K562 (cell line): Measurements from ENCODE around the gene ZNF280C. TPM values are rescaled to one million over a fixed set of nuclear protein-coding genes. Genes with fewer than 3 reads are reported as not detected.

Source experiments
- ATAC-seq: fragments of 200-7000 bp; cut with Tn5 transposase; 3 replicates; pipeline ENCODE4 v1.9.1; 2020; ENCODE audit warnings: moderate library complexity
- BruUV-seq: library from RNA; stranded (reverse); fragments of 400-500 nt; replicated peaks from 2 replicates; lab custom pipeline; 2021; lab: Mats Ljungman, UMichigan
- CTCF ChIA-PET: fragments of 300-600 bp; formaldehyde crosslinking; extraction: SDS; loops from one replicate; lab custom pipeline; 2021; ENCODE audit warnings: low intra/inter-chr PET ratio; lab: Yijun Ruan, JAX
- POLR2A ChIA-PET: fragments of 300-600, 350-650 bp; sonication (Branson Sonifier 250); formaldehyde crosslinking; extraction: SDS; loops from one replicate; lab custom pipeline; 2021; ENCODE audit warnings: antibody characterized with exemption, inconsistent platforms; lab: Yijun Ruan, JAX
- DNase-seq, 4 experiments: peaks; one replicate each; pipeline versions ENCODE4 v3.0.0 to v3.0.0-alpha.2; 2011 to 2018; ENCODE audit warnings: low spot score in 3 of 4, mixed read lengths in 3 of 4; ENCODE audit errors: extremely low read depth in 1 of 4
- FAIRE-seq: peaks from 2 replicates; lab custom pipeline; 2011; peaks lifted over from hg19 to GRCh38; lab: Jason Lieb, UNC
- H2AFZ ChIP-seq: 2 replicates; pipeline ENCODE4 v1.6.0; 2011; ENCODE audit warnings: low read depth, low read length, control low read depth, inconsistent platforms
- H3K27ac ChIP-seq: fragments of 200-600 bp; 3 replicates; pipeline ENCODE4 v1.8.0; 2011; ENCODE audit warnings: low read depth, mild to moderate bottlenecking, control low read depth, inconsistent platforms, low read length, moderate library complexity, mixed read lengths; ENCODE audit errors: extremely low read depth
- H3K27me3 ChIP-seq, 2 experiments: fragments of 300-600 bp in 1 of 2; 2 replicates in 1 of 2; 3 replicates in 1 of 2; pipeline versions ENCODE4 v1.6.0 to v1.8.0; 2011; ENCODE audit warnings: inconsistent platforms in 2 of 2, low read length in 2 of 2, mild to moderate bottlenecking in 1 of 2, mixed read lengths in 1 of 2, moderate library complexity in 1 of 2; ENCODE audit not compliant: control insufficient read depth in 2 of 2, insufficient read depth in 2 of 2
- H3K36me3 ChIP-seq: fragments of 300-600 bp; 3 replicates; pipeline ENCODE4 v1.8.0; 2011; ENCODE audit warnings: mild to moderate bottlenecking, low read length, inconsistent platforms; ENCODE audit not compliant: control insufficient read depth, insufficient read depth
- H3K4me1 ChIP-seq, 2 experiments: fragments of 200-600 bp in 1 of 2; replicated peaks in 1 of 2; 2 replicates in 1 of 2; 3 replicates in 1 of 2; pipeline versions ENCODE4 v1.5.1 to v1.8.0; 2011; ENCODE audit warnings: inconsistent platforms in 2 of 2, low read length in 2 of 2, mild to moderate bottlenecking in 1 of 2, mixed read lengths in 1 of 2, moderate library complexity in 1 of 2; ENCODE audit not compliant: control insufficient read depth in 2 of 2, insufficient read depth in 2 of 2
- H3K4me2 ChIP-seq: 2 replicates; pipeline ENCODE4 v1.6.1; 2011; ENCODE audit warnings: low read length, control low read depth, inconsistent platforms, mixed read lengths; ENCODE audit not compliant: insufficient read depth
- H3K4me3 ChIP-seq: fragments of 200-600 bp; sonication (generic), shearing (Covaris generic); 2 replicates; pipeline ENCODE4 v1.5.1; 2016; ENCODE audit warnings: control low read depth, inconsistent platforms
- H3K79me2 ChIP-seq: fragments of 200-600 bp; 3 replicates; pipeline ENCODE4 v1.8.0; 2011; ENCODE audit warnings: low read length, inconsistent platforms; ENCODE audit not compliant: control insufficient read depth, insufficient read depth
- H3K9ac ChIP-seq, 2 experiments: 2 replicates each; pipeline versions ENCODE4 v1.6.0 to v1.6.1; 2011; ENCODE audit warnings: low read depth in 2 of 2, low read length in 2 of 2, control low read depth in 1 of 2, inconsistent platforms in 1 of 2, mild to moderate bottlenecking in 1 of 2, mixed read lengths in 1 of 2; ENCODE audit not compliant: insufficient read depth in 1 of 2
- H3K9me1 ChIP-seq: one replicate; pipeline ENCODE4 v1.6.0; 2011; ENCODE audit warnings: inconsistent platforms, mild to moderate bottlenecking, low read length, moderate library complexity; ENCODE audit not compliant: control insufficient read depth, insufficient read depth
- H3K9me3 ChIP-seq: replicated peaks from 2 replicates; pipeline ENCODE4 v1.5.1; 2011; ENCODE audit warnings: low read depth, low read length, inconsistent platforms; ENCODE audit not compliant: control insufficient read depth, insufficient read depth
- H4K20me1 ChIP-seq: replicated peaks from 2 replicates; pipeline ENCODE4 v1.6.1; 2011; ENCODE audit warnings: low read length, inconsistent platforms, mixed read lengths; ENCODE audit not compliant: control insufficient read depth, insufficient read depth
- BRD4 ChIP-seq: fragments of 200-600 bp; sonication (generic); IDR thresholded peaks from 2 replicates; pipeline ENCODE4 v1.6.1; 2017; ENCODE audit warnings: inconsistent platforms
- GTF2E2 ChIP-seq: fragments of 200-800 bp; sonication (Bioruptor generic); IDR thresholded peaks from 2 replicates; pipeline ENCODE4 v1.6.1; 2016; ENCODE audit warnings: missing genetic modification characterization, missing compliant biosample characterization
- HMBOX1 ChIP-seq: sonication (generic); IDR thresholded peaks from 2 replicates; pipeline ENCODE4 v1.6.1; 2016
- SIN3A ChIP-seq, 2 experiments: fragments of 150-350 bp in 1 of 2; IDR thresholded peaks; 2 replicates each; pipeline ENCODE4 v1.6.1; 2011 to 2016; ENCODE audit warnings: borderline replicate concordance in 2 of 2, low read depth in 2 of 2, low read length in 2 of 2, mild to moderate bottlenecking in 2 of 2, moderate library complexity in 2 of 2; ENCODE audit not compliant: control insufficient read depth in 1 of 2
- WGBS: fragments of 100-300 bp; shearing (Covaris generic); methylation state at CpG from one replicate; pipeline ENCODE4 v1.1.6; 2016; ENCODE audit warnings: low coverage, mixed read lengths; ENCODE audit not compliant: insufficient coverage; ENCODE audit errors: missing lambda C conversion rate; 5-methylcytosine and 5-hydroxymethylcytosine counted together
- in situ Hi-C: fragments of 300-500 bp; cut with MboI; formaldehyde crosslinking; loops from 4 replicates; pipeline ENCODE4 v1.15.0; 2018; ENCODE audit warnings: inconsistent platforms, mixed read lengths
- intact Hi-C: fragments of 100-400 bp; cut with micrococcal nuclease; formaldehyde crosslinking; loops from 2 replicates; pipeline ENCODE4 v1.14.2; 2022
- polyA plus RNA-seq, 8 experiments: library from polyadenylated mRNA; depleted of rRNA in 4 of 8; stranded (reverse) in 5 of 8; unstranded in 3 of 8; fragments of >200 nt; fragmentation: Nextera tagmentation in 2 of 8; fragmentation: Illumina TruSeq in 1 of 8; extraction: Ambion mirVana in 2 of 8; extraction: Trizol in 1 of 8; gene quantifications; 2 replicates each; pipeline versions ENCODE4 v1.2.1 to v1.2.3, GENCODE V29; 2011 to 2014; ENCODE audit warnings: inconsistent platforms in 1 of 8, missing spikeins in 1 of 8
- total RNA-seq, 7 experiments: library from RNA; depleted of rRNA in 6 of 7; stranded (reverse); fragments of >200 nt in 6 of 7; fragmentation: Illumina TruSeq in 2 of 7; extraction: Trizol in 2 of 7; gene quantifications; 2 replicates each; pipeline versions ENCODE4 v1.2.1 to v1.2.3, GENCODE V29; 2011 to 2021; ENCODE audit warnings: low replicate concordance in 1 of 7

The ZNF280C gene
- total and polyA plus RNA-seq, 9 of the 15 experiments (the other 6 are each of a cell fraction or from before 2014, with no cell fraction given): 1.6 to 8.3 (median 4.4) TPM

- CTCF ChIA-PET: no interaction called here
- POLR2A ChIA-PET: interaction anchor here (0.5 to 0.9 kb wide), 4 partner anchors 17 to 698 kb away, joined by 3 read pairs; partner anchors contain the start of gene SLC25A14
- 1% methylated on average over 13 of the region's 13 CpGs for WGBS
Observed at GRCh38 chrX:130267956-130268448, 697 bp downstream of the ZNF280C start.

More at GRCh38 chrX:130267956-130268448, 697 bp downstream of the ZNF280C start:
- peak overlapping the region; percentile 86 to 95 for H3K9ac ChIP-seq
- peak overlapping the region; percentile 82 for H2AFZ ChIP-seq
- peak overlapping the region; percentile 90 for H3K4me3 ChIP-seq
- no peaks in the 10 kb centered on the region for H4K20me1 ChIP-seq
- peaks cover 4 to 8% of the 10 kb centered on the region in 2 experiments; a peak in 4 of 5 replicates for H3K4me1 ChIP-seq
- in situ Hi-C loops: no loop called here
- DNase-seq: peak in 1 of 4 experiments; percentile 5
- TSS peak; percentile 56 for BruUV-seq
- H3K79me2 ChIP-seq: peaks cover 32% of the 10 kb centered on the region
- no peaks in the 10 kb centered on the region for H3K9me1 ChIP-seq
- intact Hi-C loops: loop anchor here (5.0 kb wide), 1 partner anchor 181 kb away; no protein-coding TSS in a partner anchor
- H3K36me3 ChIP-seq: no peaks in the 10 kb centered on the region
- TF ChIP-seq BRD4: 0 out of 2 replicates have a peak, but pooled peaks have one; percentile 7
- 0 out of 4 replicates have a peak, but pooled peaks have one; percentile 13 to 24 for TF ChIP-seq SIN3A (IDR thresholded peaks at IDR 0.05; ENCODE audit: borderline replicate concordance in 2 of 2, control insufficient read depth in 1 of 2, low read depth in 2 of 2, low read length in 2 of 2)
- TF ChIP-seq HMBOX1: no peak
- 0 out of 2 replicates have a peak, but pooled peaks have one; percentile 8 for TF ChIP-seq GTF2E2 (tag)
- ATAC-seq: peak; percentile 25
- FAIRE-seq: no peak
- peak overlapping the region; percentile 96 for H3K4me2 ChIP-seq
- H3K27ac ChIP-seq: peak overlapping the region; percentile 93
- no peaks in the 10 kb centered on the region for H3K27me3 ChIP-seq
- peaks cover 7% of the 10 kb centered on the region for H3K9me3 ChIP-seq
